GM18519 (cell line): ENCODE measurements around the gene TICRR.
"Not testable (repeated sequence)": the region's sequence is repeated elsewhere in the genome, so short reads cannot be mapped to it uniquely, and the experiment has no call there.

Experiments used
- ATAC-seq: cut with Tn5 transposase; IDR thresholded peaks from one replicate; pipeline ENCODE4 v1.9.1; 2021; ENCODE audit warnings: mild to moderate bottlenecking, moderate library complexity; ENCODE audit not compliant: unreplicated experiment, low FRiP score

Gene TICRR

DNA sequence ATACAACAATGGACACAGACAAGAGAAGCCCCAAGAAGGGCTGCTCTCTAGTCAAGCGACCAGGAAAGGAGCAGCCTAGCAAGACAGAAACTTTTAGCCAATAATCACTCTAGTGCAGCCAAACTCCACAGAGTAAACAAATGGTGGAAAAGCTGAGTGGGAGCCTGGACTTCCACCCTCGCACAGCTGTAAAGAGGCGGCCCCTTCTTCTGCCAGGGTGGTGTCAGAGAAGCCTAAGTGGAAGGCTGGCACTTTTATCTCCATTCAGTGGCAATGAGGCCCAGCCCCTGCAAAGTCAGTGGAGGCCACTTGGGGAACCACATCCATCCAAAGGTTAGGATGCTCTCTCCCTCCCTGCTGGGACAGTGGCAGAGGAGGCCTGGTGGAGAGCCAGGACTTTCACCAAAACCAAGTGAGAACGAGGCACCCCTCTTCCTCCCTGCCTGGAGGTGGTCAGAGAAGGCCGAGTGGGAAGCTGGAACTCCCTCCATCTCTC, 15.5 kb upstream of the TICRR start:
- no peak for ATAC-seq

DNA sequence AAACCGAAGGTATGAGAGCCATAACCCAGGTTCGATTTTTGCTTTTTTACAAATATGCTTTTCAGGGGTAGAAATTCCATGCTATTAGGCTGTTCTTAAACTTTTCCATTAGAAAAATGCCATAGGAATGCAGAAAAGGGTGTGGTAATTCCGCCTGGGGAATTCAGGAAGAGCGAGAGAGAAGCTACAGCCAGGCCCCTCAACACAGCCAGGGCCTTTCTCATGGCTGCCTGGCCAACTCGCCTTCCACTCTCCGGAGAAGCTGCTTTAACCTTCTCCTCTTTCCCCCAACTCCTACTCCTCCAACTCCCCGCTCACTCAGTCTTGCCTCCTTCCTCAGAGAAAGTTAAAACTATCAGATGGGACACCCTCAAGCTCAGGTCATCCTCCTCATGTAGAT, 9.1 kb upstream of the TICRR start:
- ATAC-seq = no peak

DNA sequence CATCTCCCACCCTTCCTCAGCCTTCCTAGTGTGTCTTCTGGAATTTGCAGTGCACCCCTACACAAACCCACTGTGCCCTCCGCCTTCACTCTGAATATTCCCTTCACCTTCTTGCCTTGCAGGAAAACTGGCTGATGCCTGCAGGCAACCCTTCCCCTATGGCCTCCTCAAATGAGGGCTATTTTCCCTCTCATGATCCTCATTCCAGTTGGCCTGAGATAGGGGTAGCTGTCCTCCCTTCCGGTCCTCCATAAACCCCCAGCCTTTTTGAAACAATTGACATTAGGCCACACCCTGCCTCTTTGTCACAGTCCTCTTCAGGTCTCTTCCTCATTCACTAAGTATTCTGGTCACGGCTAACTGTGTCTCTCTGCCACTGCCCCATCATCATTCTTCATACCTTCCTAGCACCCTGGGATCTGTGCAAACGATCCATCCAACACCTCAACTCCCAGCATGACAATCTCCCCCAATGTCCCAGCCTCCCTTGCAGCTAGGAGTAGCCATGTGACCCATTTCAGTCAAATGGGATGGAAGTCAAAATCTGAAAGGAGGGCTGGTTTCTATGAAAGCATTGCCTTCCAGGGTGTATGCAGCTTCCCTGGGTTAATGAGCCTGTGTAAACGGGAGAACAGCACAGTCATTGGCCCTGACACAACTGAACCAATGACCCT, 8.5 kb upstream of the TICRR start:
- no peak for ATAC-seq

DNA sequence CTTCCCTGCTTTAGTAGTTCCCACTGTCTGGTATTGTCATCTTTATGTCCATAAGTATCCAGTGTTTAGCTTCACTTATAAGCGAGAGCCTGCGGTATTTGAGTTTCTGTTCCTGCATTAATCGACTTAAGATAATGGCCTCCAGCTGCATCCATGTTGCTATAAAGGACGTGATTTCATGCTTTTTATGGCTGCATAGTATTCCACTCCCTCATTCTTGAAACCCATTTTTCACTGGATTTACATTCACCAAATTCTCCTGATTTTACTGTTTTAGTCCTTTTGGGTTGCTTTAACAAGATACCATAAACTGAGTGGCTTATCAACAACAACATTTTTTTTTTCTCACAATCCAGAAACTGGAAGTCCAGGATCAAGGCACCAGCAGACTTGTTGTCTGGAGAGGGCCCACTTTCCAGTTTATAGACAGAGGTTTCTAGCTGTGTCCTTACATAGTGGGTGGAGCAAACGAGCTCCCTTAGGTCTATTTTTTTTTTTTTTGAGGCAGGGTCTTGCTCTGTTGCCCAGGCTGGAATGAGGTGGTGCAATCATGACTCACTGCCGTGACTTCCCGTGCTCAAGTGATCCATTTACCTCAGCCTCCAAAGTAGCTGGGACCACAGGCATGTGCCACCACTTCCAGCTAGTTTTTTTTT, 6.1 kb upstream of the TICRR start:
- ATAC-seq = no peak

DNA sequence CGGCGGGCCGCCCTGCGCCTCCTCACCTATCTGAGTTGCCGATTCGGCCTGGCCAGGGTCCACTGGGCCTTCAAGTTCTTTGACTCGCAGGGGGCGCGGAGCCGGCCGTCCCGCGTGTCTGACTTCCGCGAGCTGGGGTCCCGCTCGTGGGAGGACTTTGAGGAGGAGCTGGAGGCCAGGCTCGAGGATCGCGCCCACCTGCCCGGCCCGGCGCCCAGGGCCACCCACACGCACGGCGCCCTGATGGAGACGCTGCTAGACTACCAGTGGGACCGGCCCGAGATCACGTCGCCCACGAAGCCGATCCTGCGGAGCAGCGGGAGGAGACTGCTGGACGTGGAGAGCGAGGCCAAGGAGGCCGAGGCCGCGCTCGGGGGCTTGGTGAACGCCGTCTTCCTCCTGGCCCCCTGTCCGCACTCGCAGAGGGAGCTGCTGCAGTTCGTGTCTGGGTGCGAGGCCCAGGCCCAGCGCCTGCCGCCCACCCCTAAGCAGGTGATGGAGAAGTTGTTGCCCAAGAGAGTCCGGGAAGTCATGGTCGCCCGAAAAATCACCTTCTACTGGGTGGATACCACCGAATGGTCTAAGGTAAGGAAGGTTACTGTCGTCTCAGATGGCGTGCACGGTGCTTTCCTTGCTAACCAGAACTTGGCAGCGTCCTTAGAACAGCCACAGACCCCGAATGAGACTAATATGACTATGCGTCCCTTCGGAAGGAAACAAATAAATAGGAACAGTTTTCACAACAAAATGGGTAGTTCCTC, 567 bp downstream of the TICRR start:
- ATAC-seq = peak; percentile 17

DNA sequence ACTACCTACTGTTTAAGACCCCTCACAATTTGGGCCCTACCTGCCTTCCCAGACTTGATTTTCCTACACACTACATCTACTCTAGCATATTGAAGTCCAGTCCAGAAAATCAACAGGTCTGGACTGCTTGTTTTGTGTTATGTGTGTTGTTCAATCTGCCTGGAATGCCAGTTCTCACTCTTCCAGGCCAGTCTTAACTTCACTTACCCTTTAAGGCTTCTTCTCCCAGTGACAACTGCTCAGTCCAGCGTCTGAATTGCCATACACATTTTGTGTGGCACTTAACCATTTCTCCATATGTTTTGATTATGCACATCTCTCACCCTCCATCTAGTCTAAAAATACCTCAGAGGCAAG, 1.1 kb downstream of the TICRR start:
- ATAC-seq = no peak

DNA sequence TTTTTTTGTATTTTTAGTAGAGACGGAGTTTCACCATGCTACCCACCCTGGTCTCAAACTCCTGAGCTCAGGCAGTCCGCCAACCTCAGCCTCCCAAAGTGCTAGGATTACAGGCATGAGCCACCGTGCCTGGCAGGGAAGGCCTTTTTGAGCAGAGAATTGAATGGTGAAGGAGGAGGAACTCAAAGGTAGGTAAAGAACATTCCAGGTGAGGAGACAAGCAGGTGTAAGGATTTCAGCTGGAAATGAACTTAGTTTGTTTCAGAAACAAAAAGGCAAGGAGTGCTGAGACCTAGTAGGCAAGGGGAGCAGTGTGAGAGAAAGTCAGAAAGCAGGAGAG, 2.5 kb downstream of the TICRR start:
- no peak for ATAC-seq

DNA sequence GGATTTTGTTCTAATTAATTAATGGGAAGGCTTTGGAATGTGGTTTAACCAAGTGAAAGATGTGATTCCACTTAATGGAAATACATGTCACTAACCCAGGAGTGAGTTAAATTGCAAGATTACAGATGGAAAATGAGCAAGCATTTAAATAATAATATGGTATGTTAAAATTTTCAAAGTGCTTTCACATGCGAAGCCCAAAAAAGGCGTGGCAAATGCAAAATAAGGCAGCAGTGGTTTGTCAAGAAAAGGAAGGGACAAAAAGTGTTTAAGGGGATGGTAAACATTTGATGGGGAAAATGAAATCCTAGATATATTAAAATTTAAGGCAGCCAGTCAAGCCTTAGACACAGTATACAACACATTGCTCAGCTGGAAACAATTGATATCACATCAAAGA, 2.9 kb downstream of the TICRR start:
- no peak for ATAC-seq

DNA sequence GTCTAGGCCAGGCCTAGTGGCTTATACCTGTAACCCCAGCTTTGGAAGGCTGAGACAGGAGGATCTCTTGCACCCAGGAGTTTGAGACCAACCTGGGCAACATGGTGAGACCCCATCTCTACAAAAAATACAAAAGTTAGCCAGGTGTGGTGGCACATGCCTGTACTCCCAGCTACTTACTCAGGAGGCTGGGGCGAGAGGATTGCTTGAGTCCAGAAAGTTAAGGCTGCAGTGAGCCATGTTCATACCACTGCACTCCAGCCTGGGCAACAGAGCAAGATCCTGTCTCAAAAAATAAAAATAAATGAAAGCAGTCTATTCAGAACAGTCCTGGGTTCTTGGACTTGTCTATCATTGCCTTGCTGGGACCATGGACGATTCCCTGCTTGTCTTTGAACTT, 5.5 kb downstream of the TICRR start:
- not testable (repeated sequence) for ATAC-seq

DNA sequence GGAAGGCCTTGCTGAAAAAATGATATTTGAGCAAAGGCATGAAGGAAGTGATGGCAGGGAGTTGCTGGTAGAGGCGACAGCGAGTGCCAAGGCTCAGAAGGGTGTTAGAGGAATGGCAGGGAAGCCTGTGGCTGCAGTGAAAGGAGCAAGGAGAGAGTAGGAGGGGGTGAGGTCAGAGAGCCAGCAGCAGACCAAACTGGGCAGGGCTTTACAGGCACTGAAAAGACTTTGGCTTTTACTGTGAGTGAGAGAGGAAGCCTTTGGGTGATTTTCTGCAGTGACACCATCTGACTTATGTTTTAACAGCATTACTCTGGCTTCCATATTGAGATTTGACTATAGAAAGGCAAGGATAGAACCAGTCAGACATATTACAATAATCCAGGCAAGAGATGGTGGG, 11.4 kb downstream of the TICRR start:
- no peak for ATAC-seq

DNA sequence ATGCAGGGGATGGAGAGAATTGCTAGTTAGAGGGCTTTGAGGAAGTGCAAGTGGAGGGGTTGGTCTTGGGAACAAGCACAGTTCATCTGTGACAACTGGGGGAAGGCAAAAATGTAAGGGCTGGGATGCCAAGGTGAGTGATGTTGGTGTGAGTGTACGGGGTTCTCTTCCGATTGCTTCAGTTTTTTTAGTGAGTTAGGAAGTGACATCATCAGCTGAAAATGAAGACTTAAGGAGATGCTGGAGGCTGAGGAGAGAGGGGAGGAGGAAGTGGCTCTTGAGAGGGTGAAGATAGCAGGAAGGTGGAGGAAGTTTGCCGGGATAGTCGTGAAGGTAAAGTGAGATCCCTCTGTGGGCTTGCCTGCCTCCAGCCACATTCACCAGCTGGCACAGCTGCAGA, 12.7 kb downstream of the TICRR start:
- no peak for ATAC-seq

DNA sequence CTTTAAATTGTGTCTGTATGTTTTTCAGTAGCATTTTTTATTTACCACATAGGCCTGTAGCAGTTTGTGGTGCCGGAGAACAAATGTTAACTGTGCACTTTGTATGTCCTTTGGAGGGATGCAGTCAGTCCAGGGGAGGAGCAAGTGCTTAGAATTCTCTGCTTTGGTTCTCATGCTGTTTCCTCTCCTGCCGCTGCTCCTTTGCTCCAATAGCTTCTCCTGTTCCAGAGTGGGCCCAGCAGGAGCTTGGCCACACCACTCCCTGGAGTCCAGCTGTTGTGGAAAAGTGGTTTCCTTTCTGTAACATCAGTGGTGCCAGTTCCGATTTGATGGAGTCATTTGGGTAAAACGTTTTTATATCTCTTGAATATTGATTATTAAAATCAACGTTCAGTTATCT, 16.6 kb downstream of the TICRR start:
- ATAC-seq = no peak

DNA sequence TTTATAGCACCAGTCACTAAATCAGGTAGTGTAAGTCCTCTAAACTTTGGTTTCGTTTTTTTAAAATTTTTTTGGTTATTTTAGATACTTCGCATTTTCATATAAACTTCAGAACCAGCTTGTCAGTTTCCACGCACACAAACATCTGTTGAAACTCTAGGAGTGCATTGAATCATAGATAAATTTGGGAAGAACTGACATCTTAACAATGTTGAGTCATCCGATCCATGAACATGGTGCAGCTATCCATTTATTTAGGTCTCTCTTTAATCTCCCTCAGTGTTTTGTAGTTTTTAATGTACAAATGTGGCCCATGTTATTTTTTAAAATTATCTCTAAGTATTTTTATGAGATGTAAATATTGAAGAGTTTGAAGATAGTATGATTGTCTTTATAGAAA, 17.7 kb downstream of the TICRR start:
- ATAC-seq = no peak

DNA sequence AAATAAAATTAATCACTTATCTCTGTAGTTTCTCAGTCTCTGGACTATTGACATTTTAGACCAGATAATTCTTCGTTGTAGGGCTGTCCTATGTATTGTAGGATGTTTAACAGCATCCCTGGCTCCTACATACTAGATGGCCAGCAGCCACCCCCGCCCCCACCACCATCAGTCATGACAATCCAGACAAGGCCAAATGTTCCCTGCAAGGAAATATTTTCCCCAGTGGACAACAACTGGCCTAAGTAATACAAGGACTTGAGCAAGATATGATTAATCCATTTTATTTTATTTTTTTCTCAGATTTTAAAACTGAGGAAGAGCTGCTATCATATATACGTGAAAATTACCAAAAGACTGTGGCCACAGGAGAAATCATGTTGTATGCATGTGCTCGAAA, 23.8 kb downstream of the TICRR start:
- ATAC-seq = no peak

DNA sequence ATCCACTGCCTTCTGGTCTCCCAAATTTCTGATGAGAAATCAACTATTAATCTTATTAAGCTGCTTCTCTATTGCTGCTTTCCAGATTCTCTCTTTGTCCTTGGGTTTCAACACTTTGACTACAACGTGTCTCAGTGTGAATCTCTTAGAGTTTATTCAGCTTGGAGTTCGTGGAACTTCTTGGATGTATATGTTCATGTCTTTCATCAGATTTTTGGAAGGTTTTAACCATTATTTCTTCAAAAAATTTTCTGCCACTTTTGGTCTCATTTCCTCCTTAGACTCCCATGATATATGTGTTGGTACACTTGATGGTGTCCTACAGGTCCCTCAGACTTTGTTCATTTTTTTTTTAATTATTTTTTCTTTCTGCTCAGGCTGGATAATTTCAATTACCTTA, 36.0 kb downstream of the TICRR start:
- ATAC-seq = no peak

DNA sequence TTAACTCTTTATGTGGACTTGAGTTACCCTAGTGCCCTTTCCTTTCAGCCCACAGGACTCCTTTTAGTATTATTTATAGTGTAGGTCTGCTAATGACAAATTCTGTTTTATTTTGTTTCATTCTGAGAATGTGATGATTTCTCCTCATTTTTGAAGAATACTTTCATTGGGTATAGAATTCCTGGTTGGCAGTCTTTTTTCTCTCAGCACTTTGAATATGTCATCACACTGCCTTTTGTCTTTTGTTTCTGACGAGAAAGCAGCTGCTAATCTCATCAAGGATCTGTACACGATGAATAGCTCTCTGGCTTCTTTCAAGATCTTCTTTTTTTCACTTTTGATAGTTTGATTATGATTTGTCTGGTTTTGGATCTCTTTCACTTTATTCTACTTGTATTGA, 37.8 kb downstream of the TICRR start:
- ATAC-seq = no peak

DNA sequence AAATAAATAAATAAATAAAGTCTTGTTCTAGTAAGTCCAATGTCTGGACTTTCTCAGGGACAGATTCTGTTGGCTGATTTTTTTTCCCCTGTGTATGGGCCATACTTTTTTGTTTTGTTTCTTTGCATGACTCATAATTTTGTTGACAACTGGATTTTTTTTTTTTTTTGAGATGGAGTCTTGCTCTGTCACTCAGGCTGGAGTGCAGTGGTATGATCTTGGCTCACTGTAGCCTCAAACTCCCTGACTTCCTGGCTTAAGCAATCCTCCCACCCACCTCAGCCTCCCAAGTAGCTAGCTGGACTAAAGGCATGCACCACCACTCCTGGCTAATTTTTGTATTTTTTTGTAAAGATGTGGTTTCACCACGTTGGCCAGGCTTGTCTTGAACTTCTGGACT, 38.9 kb downstream of the TICRR start:
- no peak for ATAC-seq

DNA sequence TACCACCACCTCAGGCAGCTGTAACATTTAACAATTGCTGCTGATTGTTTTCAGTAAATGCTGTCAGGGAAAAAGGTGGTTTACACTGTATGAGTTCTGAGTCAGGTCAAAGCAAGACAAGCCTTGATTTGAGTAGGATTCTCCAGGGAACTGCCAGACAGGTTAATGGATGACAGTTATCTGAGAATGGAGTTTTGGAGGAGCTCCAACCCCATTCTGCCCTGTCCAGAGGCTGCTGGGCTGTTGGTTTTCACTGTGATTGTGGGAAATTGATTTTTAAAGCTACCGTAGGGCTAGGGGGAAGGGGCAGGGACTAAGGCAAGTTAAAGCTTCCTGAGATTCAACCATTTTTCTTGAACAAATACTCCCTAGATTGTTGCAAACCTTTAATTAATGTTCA, 39.9 kb downstream of the TICRR start:
- ATAC-seq = no peak

DNA sequence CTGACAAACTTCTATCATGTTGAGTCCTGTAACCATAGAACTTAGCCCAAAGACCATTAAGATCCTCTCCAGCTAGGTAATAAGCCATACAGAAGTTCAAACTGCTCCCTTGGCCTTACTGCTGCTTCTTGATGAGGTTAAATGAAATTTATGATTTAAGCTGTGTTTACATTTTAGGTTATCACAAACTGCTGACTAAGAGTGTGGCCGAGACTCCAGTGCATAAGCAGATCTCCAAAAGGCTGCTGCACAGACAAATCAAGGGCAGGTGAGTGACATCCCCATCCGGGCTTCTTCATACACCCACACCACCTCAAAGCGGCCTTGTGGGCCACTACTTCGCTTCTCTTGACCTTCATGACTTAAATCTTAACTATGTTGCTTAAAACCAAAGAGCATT, 41.0 kb downstream of the TICRR start:
- no peak for ATAC-seq

DNA sequence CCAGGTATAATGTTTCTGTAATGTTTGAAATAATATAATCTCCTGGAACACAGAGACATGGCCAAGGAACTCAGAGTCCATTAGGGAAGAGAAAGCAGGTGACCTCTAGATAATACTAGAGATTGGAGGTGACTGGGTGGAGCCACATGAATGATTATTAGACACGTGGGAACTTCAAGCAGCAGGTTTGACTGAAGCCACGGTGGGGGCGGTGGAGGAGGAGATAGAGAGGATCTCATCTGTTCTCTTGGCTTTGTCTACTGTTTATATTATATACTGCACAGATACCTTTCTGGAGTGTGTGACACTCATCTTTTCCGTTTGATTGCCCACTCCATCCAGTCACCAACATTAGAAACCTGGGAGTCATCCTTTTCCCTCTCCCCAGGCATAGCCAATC, 46.3 kb downstream of the TICRR start:
- ATAC-seq = no peak

DNA sequence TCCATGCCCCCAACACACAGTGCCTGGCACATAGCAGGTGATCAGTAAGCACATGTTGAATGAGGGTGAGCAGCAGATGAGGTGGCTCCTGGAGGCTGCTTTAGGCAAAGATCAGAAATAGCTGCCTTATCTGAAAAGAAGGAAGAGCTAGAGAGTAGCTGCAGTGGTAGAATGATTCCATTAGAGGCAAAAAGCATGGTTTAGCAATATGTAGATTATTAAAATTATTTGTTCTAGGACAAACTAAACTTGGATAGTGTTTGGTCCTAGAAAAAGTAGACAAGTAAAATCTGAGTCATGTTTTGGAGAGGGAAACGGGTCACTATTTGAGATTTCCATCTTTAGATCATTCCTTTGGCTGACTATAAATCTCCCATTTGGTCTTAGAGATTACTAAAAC, 47.9 kb downstream of the TICRR start:
- no peak for ATAC-seq

DNA sequence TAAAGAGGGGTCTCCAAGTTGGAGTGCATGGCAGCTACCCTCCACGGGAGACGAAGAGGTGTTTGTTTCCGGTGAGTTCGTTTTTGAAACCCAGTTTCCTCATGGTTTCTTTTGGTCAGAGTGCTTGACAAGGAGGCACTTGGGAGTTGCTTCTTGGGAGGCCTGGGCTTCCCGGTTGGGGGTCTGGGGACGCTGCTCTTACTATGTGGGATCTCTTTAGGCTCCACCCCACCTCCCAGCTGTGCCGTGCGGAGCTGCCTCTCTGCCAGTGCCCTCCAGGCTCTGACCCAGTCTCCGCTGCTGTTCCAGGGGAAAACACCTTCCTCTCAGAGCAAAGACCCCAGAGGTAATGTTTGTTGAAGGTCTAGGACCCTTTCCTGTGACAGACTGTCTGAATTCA, 50.4 kb downstream of the TICRR start:
- no peak for ATAC-seq
